ENCODE data around the gene RAB7A. TPM values are rescaled to one million over a fixed set of nuclear protein-coding genes. Genes with fewer than 3 reads are reported as not detected.
"Not testable (repeated sequence)": the region's sequence is repeated elsewhere in the genome, so short reads cannot be mapped to it uniquely, and the experiment has no call there.

The RAB7A gene
- total and polyA plus RNA-seq, 8 donors, result 33.6 to 166 (median 103) TPM

GRCh38 chr3:128824132-128824850 lies 98.3 kb downstream of the RAB7A start:
- no peak for DNase-seq
- TF ChIP-seq EP300 (IDR thresholded peaks at IDR 0.05) (no peak), POLR2A (IDR thresholded peaks at IDR 0.05) (no peak), POLR2AphosphoS5 (IDR thresholded peaks at IDR 0.05) (no peak)
- TF ChIP-seq, protein P1, sequence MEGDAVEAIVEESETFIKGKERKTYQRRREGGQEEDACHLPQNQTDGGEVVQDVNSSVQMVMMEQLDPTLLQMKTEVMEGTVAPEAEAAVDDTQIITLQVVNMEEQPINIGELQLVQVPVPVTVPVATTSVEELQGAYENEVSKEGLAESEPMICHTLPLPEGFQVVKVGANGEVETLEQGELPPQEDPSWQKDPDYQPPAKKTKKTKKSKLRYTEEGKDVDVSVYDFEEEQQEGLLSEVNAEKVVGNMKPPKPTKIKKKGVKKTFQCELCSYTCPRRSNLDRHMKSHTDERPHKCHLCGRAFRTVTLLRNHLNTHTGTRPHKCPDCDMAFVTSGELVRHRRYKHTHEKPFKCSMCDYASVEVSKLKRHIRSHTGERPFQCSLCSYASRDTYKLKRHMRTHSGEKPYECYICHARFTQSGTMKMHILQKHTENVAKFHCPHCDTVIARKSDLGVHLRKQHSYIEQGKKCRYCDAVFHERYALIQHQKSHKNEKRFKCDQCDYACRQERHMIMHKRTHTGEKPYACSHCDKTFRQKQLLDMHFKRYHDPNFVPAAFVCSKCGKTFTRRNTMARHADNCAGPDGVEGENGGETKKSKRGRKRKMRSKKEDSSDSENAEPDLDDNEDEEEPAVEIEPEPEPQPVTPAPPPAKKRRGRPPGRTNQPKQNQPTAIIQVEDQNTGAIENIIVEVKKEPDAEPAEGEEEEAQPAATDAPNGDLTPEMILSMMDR (IDR thresholded peaks at IDR 0.05), result no peak
- Histone ChIP-seq H3K27me3 (no peaks in the 10 kb centered on the region), H3K9me3 (no peaks in the 10 kb centered on the region), H3K27ac (no peak overlapping the region), H3K4me3 (no peak overlapping the region), H3K36me3 (peaks cover 0 to 19% (median 7%) of the 10 kb centered on the region in 4 donors), H3K4me1 (peaks cover 0 to 6% (median 0%) of the 10 kb centered on the region in 4 donors)
- intact Hi-C loops (cut with DNase I; ENCODE audit: low total_unique reads), result no loop called here
- 88 to 94% (median 90%) methylated on average over 10 of the region's 10 CpGs for WGBS, 5 donors

GRCh38 chr3:128825117-128825725 lies 99.2 kb downstream of the RAB7A start:
- no peak for DNase-seq
- H3K4me3 ChIP-seq, result no peak overlapping the region
- no peak overlapping the region for H3K27ac ChIP-seq
- H3K36me3 ChIP-seq, result peaks cover 0 to 14% (median 4%) of the 10 kb centered on the region in 4 donors
- no peak for TF ChIP-seq EP300 (IDR thresholded peaks at IDR 0.05)
- TF ChIP-seq, protein P1 (IDR thresholded peaks at IDR 0.05), result no peak
- TF ChIP-seq POLR2A (IDR thresholded peaks at IDR 0.05), result no peak
- H3K4me1 ChIP-seq, result peaks cover 0 to 6% (median 0%) of the 10 kb centered on the region in 4 donors
- no peaks in the 10 kb centered on the region for H3K27me3 ChIP-seq
- no peaks in the 10 kb centered on the region for H3K9me3 ChIP-seq
- 76 to 81% (median 78%) methylated on average over 4 of the region's 4 CpGs for WGBS, 5 donors
- intact Hi-C loops (cut with DNase I; ENCODE audit: low total_unique reads), result no loop called here

DNA sequence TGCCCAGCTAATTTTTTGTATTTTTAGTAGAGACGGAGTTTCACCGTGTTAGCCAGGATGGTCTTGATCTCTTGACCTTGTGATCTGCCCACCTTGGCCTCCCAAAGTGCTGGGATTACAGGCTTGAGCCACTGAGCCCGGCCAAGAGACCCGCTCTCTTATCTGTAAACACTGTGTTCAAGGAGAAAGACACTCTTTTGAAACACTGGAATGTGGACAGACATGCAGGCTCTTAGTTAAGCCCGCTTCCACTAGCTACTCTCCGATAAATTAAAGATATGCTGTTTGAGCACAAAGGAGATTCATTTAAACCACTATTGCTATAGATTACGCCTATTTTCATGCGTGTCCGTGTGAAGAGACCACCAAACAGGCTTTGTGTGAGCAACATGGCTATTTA lies 103.1 kb downstream of the RAB7A start:
- DNase-seq; H3K36me3 ChIP-seq; H3K4me3 ChIP-seq; intact Hi-C loops (cut with DNase I; ENCODE audit: low total_unique reads); H3K27ac ChIP-seq; H3K27me3 ChIP-seq; H3K4me1 ChIP-seq; H3K9me3 ChIP-seq: not testable (repeated sequence)
- WGBS, 5 donors, result 48 to 63% (median 52%) methylated on average over 9 of the region's 9 CpGs

DNA sequence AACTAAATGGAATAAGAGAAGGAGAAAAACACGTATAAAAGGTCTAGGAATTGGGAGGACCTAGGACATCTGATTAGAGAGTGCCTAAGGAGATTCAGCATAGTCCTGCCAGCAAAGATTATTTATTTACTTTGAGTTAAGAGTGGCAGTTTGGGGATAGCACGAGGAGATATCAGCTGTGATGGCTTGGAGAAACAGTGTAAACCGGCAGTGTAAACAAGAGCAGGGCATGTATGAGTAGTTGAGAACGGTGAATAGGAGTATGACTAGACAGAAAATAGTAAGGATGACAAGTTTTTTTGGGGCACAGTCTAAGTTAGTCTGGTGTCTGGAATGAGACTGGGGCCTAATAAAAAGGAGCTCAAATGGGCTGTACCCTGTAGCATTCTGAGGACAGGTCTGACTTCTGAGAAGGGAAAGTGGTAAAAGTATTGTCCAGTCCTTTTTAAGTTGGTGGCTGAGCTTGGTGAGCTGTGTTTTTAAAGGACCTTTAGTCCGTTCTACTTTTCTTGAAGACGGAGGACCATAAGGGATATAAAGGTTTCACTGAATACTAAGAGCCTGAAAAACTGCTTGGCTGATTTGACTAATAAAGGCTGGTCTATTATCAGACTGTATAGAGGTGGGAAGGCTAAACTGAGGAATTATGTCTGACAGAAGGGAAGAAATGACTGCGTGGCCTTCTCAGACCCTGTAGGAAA lies 104.1 kb downstream of the RAB7A start:
- 55 to 68% (median 64%) methylated on average over 7 of the region's 7 CpGs for WGBS, 5 donors
- H3K36me3 ChIP-seq; H3K9me3 ChIP-seq; H3K4me3 ChIP-seq; H3K27me3 ChIP-seq; H3K27ac ChIP-seq; DNase-seq; H3K4me1 ChIP-seq; intact Hi-C loops (cut with DNase I; ENCODE audit: low total_unique reads): not testable (repeated sequence)

GRCh38 chr3:128830762-128831161 lies 104.8 kb downstream of the RAB7A start:
- H3K4me1 ChIP-seq; DNase-seq; H3K9me3 ChIP-seq; H3K27ac ChIP-seq; H3K36me3 ChIP-seq; H3K27me3 ChIP-seq; H3K4me3 ChIP-seq; intact Hi-C loops (cut with DNase I; ENCODE audit: low total_unique reads): not testable (repeated sequence)
- WGBS, 5 donors, result 85 to 93% (median 92%) methylated on average over 5 of the region's 5 CpGs

GRCh38 chr3:128832979-128833378 lies 107.0 kb downstream of the RAB7A start:
- DNase-seq; H3K4me3 ChIP-seq; intact Hi-C loops (cut with DNase I; ENCODE audit: low total_unique reads); H3K27ac ChIP-seq; H3K4me1 ChIP-seq; H3K27me3 ChIP-seq; H3K36me3 ChIP-seq; H3K9me3 ChIP-seq: not testable (repeated sequence)
- 57 to 69% (median 62%) methylated on average over 5 of the region's 5 CpGs for WGBS, 5 donors

Measured in stomach (tissue), 9 donors.